SK-N-SH (cell line): ENCODE measurements around the gene IQCK. TPM values are rescaled to one million over a fixed set of nuclear protein-coding genes. Genes with fewer than 3 reads are reported as not detected.

Source experiments
- CTCF ChIA-PET: fragments of 300-600, 350-600 bp; formaldehyde crosslinking; extraction: SDS; loops from one replicate; lab custom pipeline; 2021; lab: Yijun Ruan, JAX
- POLR2A ChIA-PET: fragments of 350-600 bp; sonication (Branson Sonifier 250); formaldehyde crosslinking; extraction: SDS; loops from one replicate; lab custom pipeline; 2020; ENCODE audit warnings: antibody characterized with exemption, inconsistent platforms; lab: Yijun Ruan, JAX
- DNase-seq: peaks from one replicate; pipeline ENCODE4 v3.0.0; 2012
- H2AFZ ChIP-seq: fragments of 200-600 bp; sonication (generic); 2 replicates; pipeline ENCODE4 v1.8.1; 2016; ENCODE audit warnings: antibody characterized with exemption, mild to moderate bottlenecking, low read depth
- H3F3A ChIP-seq: fragments of 200-600 bp; sonication (generic); replicated peaks from 2 replicates; pipeline ENCODE3; 2016; ENCODE audit warnings: antibody characterized with exemption, mild to moderate bottlenecking; ENCODE audit not compliant: insufficient read depth
- H3K27ac ChIP-seq, 2 experiments: fragments of 200-500 bp in 1 of 2; fragments of 200-600 bp in 1 of 2; sonication (Bioruptor generic) in 1 of 2; sonication (generic), shearing (Covaris generic) in 1 of 2; 2 replicates each; pipeline versions ENCODE4 v1.5.1 to v1.6.1; 2014 to 2016; ENCODE audit warnings: low read depth in 2 of 2, inconsistent platforms in 1 of 2, low read length in 1 of 2, mild to moderate bottlenecking in 1 of 2, mixed read lengths in 1 of 2
- H3K27me3 ChIP-seq: fragments of 200-600 bp; sonication (generic), shearing (Covaris generic); 2 replicates; pipeline ENCODE4 v1.6.1; 2016; ENCODE audit warnings: mixed run types; ENCODE audit not compliant: insufficient read depth
- H3K36me3 ChIP-seq, 2 experiments: fragments of 200-500 bp in 1 of 2; fragments of 200-600 bp in 1 of 2; sonication (Bioruptor generic) in 1 of 2; sonication (generic) in 1 of 2; replicated peaks in 1 of 2; 2 replicates each; pipeline versions ENCODE3 to v1.5.1; 2014 to 2016; ENCODE audit warnings: low read length in 1 of 2, mild to moderate bottlenecking in 1 of 2; ENCODE audit not compliant: insufficient read depth in 2 of 2, control insufficient read depth in 1 of 2
- H3K4me1 ChIP-seq, 2 experiments: fragments of 200-500 bp in 1 of 2; fragments of 200-600 bp in 1 of 2; sonication (Bioruptor generic) in 1 of 2; sonication (generic), shearing (Covaris generic) in 1 of 2; 2 replicates each; pipeline versions ENCODE4 v1.5.1 to v1.6.1; 2014 to 2016; ENCODE audit warnings: low read depth in 1 of 2, low read length in 1 of 2, mixed run types in 1 of 2; ENCODE audit not compliant: insufficient read depth in 2 of 2, control insufficient read depth in 1 of 2
- H3K4me2 ChIP-seq: fragments of 200-600 bp; sonication (generic), shearing (Covaris generic); 2 replicates; pipeline ENCODE4 v1.6.1; 2017; ENCODE audit warnings: mixed run types
- H3K4me3 ChIP-seq, 2 experiments: fragments of 200-500 bp in 1 of 2; fragments of 200-600 bp in 1 of 2; sonication (Bioruptor generic) in 1 of 2; sonication (generic), shearing (Covaris generic) in 1 of 2; 2 replicates each; pipeline versions ENCODE4 v1.5.1 to v1.8.1; 2014 to 2016; ENCODE audit warnings: low read depth in 2 of 2, inconsistent platforms in 1 of 2, low read length in 1 of 2, mild to moderate bottlenecking in 1 of 2, mixed read lengths in 1 of 2, moderate library complexity in 1 of 2
- H3K79me2 ChIP-seq: fragments of 200-600 bp; sonication (generic); 2 replicates; pipeline ENCODE4 v1.8.1; 2017; ENCODE audit warnings: mild to moderate bottlenecking; ENCODE audit not compliant: insufficient read depth
- H3K9ac ChIP-seq: fragments of 200-600 bp; sonication (generic); 2 replicates; pipeline ENCODE4 v1.6.1; 2017; ENCODE audit warnings: mixed run types
- H3K9me2 ChIP-seq: fragments of 200-600 bp; sonication (generic); 2 replicates; pipeline ENCODE4 v1.6.1; 2017; ENCODE audit warnings: mixed run types
- H3K9me3 ChIP-seq: fragments of 200-600 bp; sonication (generic); 2 replicates; pipeline ENCODE4 v1.6.1; 2017; ENCODE audit warnings: mixed run types, mild to moderate bottlenecking, moderate library complexity
- H4K20me1 ChIP-seq: fragments of 200-600 bp; sonication (generic); 2 replicates; pipeline ENCODE4 v1.6.1; 2017; ENCODE audit warnings: mild to moderate bottlenecking, mixed run types; ENCODE audit not compliant: insufficient read depth
- EZH2phosphoT487 ChIP-seq: fragments of 200-600 bp; sonication (generic); IDR thresholded peaks from 2 replicates; pipeline ENCODE4 v1.6.1; 2017; ENCODE audit warnings: low read depth, mixed run types, mild to moderate bottlenecking, antibody characterized with exemption, moderate library complexity, borderline replicate concordance
- FOSL2 ChIP-seq: IDR thresholded peaks from 2 replicates; pipeline ENCODE4 v1.4.0; 2012; ENCODE audit warnings: low read depth, mild to moderate bottlenecking, moderate library complexity, borderline replicate concordance
- FOXJ3 ChIP-seq: sonication (generic); formaldehyde crosslinking; IDR thresholded peaks from 2 replicates; pipeline ENCODE4 v1.5.1; 2020; ENCODE audit warnings: mild to moderate bottlenecking, missing genetic modification reagents
- FOXM1 ChIP-seq: IDR thresholded peaks from 2 replicates; pipeline ENCODE4 v1.4.0; 2012; ENCODE audit warnings: low read depth, mild to moderate bottlenecking
- IRF3 ChIP-seq: fragments of 150-350 bp; IDR thresholded peaks from 2 replicates; pipeline ENCODE4 v1.6.1; 2016; ENCODE audit warnings: mild to moderate bottlenecking, low read depth, low read length
- MAX ChIP-seq: IDR thresholded peaks from 2 replicates; pipeline ENCODE4 v1.4.0; 2012; ENCODE audit warnings: low read depth
- MEF2A ChIP-seq: IDR thresholded peaks from 2 replicates; pipeline ENCODE4 v1.4.0; 2012; ENCODE audit warnings: low read depth, borderline replicate concordance
- RXRA ChIP-seq: IDR thresholded peaks from 2 replicates; pipeline ENCODE4 v1.4.0; 2012; ENCODE audit warnings: low read depth, mild to moderate bottlenecking, borderline replicate concordance
- SMC3 ChIP-seq: IDR thresholded peaks from 2 replicates; pipeline ENCODE4 v1.6.1; 2012; ENCODE audit warnings: low read depth, low read length, improper control_type of control experiment
- TEAD4 ChIP-seq: IDR thresholded peaks from 2 replicates; pipeline ENCODE4 v1.4.0; 2012; ENCODE audit warnings: mild to moderate bottlenecking, borderline replicate concordance; ENCODE audit not compliant: insufficient read depth
- USF1 ChIP-seq: IDR thresholded peaks from 2 replicates; pipeline ENCODE4 v1.4.0; 2012; ENCODE audit warnings: low read depth, borderline replicate concordance
- YY1 ChIP-seq: IDR thresholded peaks from 2 replicates; pipeline ENCODE4 v1.4.0; 2012; ENCODE audit warnings: low read depth, mild to moderate bottlenecking
- WGBS: methylation state at CpG from one replicate; pipeline ENCODE4 v1.1.6; 2017; ENCODE audit warnings: low lambda C conversion rate; 5-methylcytosine and 5-hydroxymethylcytosine counted together
- polyA plus RNA-seq, 3 experiments: library from polyadenylated mRNA; depleted of rRNA; stranded (reverse); fragments of >200 nt; gene quantifications; 2 replicates each; pipeline ENCODE4 v1.2.3, GENCODE V29; 2012

Gene IQCK
- polyA plus RNA-seq, 1 of the 3 experiments (the other 2 are of a cell fraction) = 7.3 TPM

GRCh38 chr16:19817875-19818274 lies 99.8 kb downstream of the IQCK start:
- Histone ChIP-seq H3K27ac (no peak overlapping the region), H3K9me3 (no peaks in the 10 kb centered on the region), H3K36me3 (no peaks in the 10 kb centered on the region), H3K9me2 (no peaks in the 10 kb centered on the region), H3K4me3 (no peak overlapping the region), H3K27me3 (no peaks in the 10 kb centered on the region), H3K9ac (no peak overlapping the region), H4K20me1 (no peaks in the 10 kb centered on the region), H3K4me2 (no peak overlapping the region), H3F3A (no peaks in the 10 kb centered on the region), H3K4me1 (no peaks in the 10 kb centered on the region), H2AFZ (no peak overlapping the region), H3K79me2 (no peaks in the 10 kb centered on the region)
- CTCF ChIA-PET = interaction anchor here (0.6 kb wide), 1 partner anchor 143 kb away, joined by 3 read pairs; no protein-coding TSS in a partner anchor
- no peak for DNase-seq
- POLR2A ChIA-PET = no interaction called here
- TF ChIP-seq MEF2A (no peak), EZH2phosphoT487 (no peak), FOSL2 (no peak), YY1 (no peak), MAX (no peak), TEAD4 (no peak), SMC3 (no peak), FOXJ3 (CRISPR knock-in tag) (no peak), RXRA (no peak), USF1 (no peak), FOXM1 (no peak), IRF3 (no peak)
- 86% methylated on average over 7 of the region's 7 CpGs for WGBS

GRCh38 chr16:19822533-19822932 lies 104.5 kb downstream of the IQCK start:
- Histone ChIP-seq H3K9me3 (no peaks in the 10 kb centered on the region), H3K4me2 (no peak overlapping the region), H3K4me3 (no peak overlapping the region), H3K4me1 (no peaks in the 10 kb centered on the region), H3K9me2 (no peaks in the 10 kb centered on the region), H4K20me1 (no peaks in the 10 kb centered on the region), H3K27me3 (no peaks in the 10 kb centered on the region), H3K79me2 (no peaks in the 10 kb centered on the region), H3K36me3 (no peaks in the 10 kb centered on the region), H3F3A (no peaks in the 10 kb centered on the region), H3K9ac (no peak overlapping the region), H3K27ac (no peak overlapping the region), H2AFZ (no peak overlapping the region)
- no peak for TF ChIP-seq FOXJ3 (CRISPR knock-in tag)
- POLR2A ChIA-PET = no interaction called here
- CTCF ChIA-PET = no interaction called here
- DNase-seq = no peak
- 89% methylated on average over 2 of the region's 2 CpGs for WGBS
